ENCODE results near the gene CLEC3B.
"Not testable (repeated sequence)": the region's sequence is repeated elsewhere in the genome, so short reads cannot be mapped to it uniquely, and the experiment has no call there.

CLEC3B gene

GRCh38 chr3:45071075-45071474 lies 45.0 kb downstream of the CLEC3B start:
- DNase-seq, result no peak

- DNase-seq, result no peak
Measured at GRCh38 chr3:45075821-45076625, 49.9 kb downstream of the CLEC3B start.

GRCh38 chr3:45078256-45078655 lies 52.2 kb downstream of the CLEC3B start:
- DNase-seq, result not testable (repeated sequence)

- DNase-seq, result no peak
Measured at GRCh38 chr3:45078910-45079522, 52.9 kb downstream of the CLEC3B start.

- no peak for DNase-seq
Measured at GRCh38 chr3:45079715-45080114, 53.6 kb downstream of the CLEC3B start.

GRCh38 chr3:45080824-45081223 lies 54.7 kb downstream of the CLEC3B start:
- DNase-seq, result no peak

GRCh38 chr3:45081506-45082141 lies 55.5 kb downstream of the CLEC3B start:
- no peak for DNase-seq

- DNase-seq, result no peak
Measured at GRCh38 chr3:45082142-45082538, 56.0 kb downstream of the CLEC3B start.

GRCh38 chr3:45083023-45083422 lies 56.9 kb downstream of the CLEC3B start:
- no peak for DNase-seq

- DNase-seq, result no peak
Measured at GRCh38 chr3:45084361-45084760, 58.3 kb downstream of the CLEC3B start.

- DNase-seq, result no peak
Measured at GRCh38 chr3:45084820-45085816, 59.0 kb downstream of the CLEC3B start.
